Measurements from ENCODE around the gene BBOF1. TPM values are rescaled to one million over a fixed set of nuclear protein-coding genes. Genes with fewer than 3 reads are reported as not detected.
"Not testable (repeated sequence)": the region's sequence is repeated elsewhere in the genome, so short reads cannot be mapped to it uniquely, and the experiment has no call there.

The BBOF1 gene, protein sequence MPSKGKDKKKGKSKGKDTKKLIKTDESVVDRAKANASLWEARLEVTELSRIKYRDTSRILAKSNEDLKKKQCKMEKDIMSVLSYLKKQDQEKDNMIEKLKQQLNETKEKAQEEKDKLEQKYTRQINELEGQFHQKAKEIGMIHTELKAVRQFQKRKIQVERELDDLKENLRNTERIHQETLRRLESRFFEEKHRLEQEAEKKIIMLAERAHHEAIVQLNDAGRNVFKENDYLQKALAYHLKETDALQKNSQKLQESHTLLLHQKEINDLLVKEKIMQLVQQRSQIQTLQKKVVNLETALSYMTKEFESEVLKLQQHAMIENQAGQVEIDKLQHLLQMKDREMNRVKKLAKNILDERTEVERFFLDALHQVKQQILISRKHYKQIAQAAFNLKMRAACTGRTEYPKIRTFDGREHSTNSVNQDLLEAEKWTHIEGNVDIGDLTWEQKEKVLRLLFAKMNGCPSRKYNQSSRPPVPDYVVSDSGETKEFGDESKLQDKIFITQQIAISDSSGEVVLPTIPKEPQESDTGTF
- 10 to 100 TPM in 2 of 10 donors, 1 to 10 TPM in 8; 5.5 to 21.4 (median 8.4) TPM for polyA plus RNA-seq (ENCODE audit: insufficient read length in 10 of 10)
- long read RNA-seq, donor 1: 0 reads
- long read RNA-seq, donor 2: 0 reads
- long read RNA-seq, donor 3: 0 reads
- long read RNA-seq, donor 4, partial matches to known transcripts: 0 of 1 reads
- long read RNA-seq, donor 4, other reads (novel, unspliced or antisense): 0 of 1 reads
- long read RNA-seq, donor 5, partial matches to known transcripts: 0 of 1 reads
- long read RNA-seq, donor 5, other reads (novel, unspliced or antisense): 0 of 1 reads
- long read RNA-seq, donor 6: 0 reads
- long read RNA-seq, donor 7, partial matches to known transcripts: 0 of 1 reads
- long read RNA-seq, donor 7, other reads (novel, unspliced or antisense): 0 of 1 reads
- long read RNA-seq, donor 8, partial matches to known transcripts: 0 of 1 reads
- long read RNA-seq, donor 8, other reads (novel, unspliced or antisense): 0 of 1 reads
- long read RNA-seq, donor 9: 0 reads

DNA sequence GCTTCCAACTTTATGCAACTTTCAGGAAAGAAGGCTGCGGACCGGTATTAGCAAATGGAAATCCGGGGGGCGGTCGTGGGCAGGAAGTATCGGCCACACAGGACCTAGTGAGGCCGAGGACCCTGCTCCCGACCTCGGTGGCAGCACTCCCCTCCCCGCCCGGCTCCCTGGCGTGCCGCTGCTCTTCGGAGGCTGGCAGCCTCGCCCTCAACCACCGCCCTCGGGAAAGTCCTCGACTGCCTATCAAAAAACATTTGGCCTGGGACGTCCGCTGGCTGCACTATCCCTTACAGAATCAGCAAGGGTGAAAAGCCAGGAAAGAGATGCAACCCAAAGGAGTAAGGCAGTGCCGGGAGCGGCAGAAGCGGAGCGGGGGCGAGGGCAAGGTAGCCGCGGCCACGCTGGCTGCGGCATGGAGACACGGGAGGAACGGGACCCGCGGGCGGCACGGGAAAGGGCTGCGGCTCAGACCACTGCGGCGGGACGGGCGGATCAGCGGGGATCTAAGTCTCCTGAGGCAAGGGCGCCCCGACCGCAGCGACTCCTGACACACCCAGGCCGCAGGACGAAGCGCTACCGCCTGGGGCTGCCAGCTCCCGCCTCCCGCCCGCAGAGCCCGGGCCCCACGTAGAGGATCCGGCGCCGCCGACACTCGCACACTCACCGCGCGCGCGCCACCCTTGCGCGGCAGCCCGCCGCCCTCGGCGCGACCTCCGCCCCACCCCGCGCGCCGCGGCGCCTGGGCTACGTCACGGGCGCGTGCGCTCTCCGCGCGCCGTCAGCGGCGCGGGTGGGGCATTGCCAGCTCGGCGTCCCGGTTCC, at the start of gene BBOF1, which contains the start of gene ENTPD5:
Gene BBOF1, plus strand, starts transcription at position 764 of the 822 bp plus-strand sequence. CDS start 130 bp downstream, outside the sequence.
Gene ENTPD5, minus strand, starts transcription at position 703 of the 822 bp plus-strand sequence. CDS start 31,186 bp downstream, outside the sequence.
- peak; percentile 88 to 94 (median 94) for DNase-seq

DNA sequence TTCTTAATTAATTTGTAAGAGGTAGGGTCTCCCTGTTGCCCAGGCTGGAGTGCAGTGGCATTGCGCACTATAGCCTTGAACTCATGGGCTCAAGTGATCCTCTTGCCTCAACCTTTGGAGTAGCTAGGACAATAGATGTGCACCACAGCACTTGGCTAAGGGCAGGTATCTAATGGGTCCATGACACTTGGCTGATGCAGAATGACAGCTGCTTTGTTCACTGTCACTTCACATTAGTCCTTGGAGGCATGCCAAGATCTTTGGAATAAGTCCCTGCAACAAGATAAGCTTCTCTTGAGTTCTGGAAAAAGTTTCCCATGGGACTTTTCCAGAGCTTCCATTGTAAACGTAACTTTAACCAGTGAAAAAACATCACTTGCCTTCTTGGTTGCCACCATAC, 45.7 kb upstream of the BBOF1 start:
- peak; percentile 22 to 42 (median 23) for DNase-seq

DNA sequence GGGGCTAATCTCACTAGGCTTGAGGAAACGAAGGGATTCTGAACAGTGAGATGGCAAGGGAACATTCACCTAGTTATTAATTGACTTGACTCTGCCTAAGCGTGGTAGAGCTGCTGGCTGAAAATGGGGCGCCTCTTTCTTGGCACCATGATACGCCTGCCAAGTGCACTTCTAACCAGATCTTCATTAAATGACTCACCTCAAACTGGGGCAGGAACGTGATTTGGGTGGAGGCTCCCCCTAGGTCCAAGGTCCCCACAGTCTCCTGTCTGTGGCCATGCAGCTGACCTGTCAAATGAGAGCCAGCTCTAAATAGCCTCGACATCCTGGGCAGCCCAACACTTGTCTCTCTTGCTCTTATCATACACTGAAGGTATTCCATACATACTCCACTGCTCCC, 43.0 kb upstream of the BBOF1 start:
- DNase-seq: no peak

DNA sequence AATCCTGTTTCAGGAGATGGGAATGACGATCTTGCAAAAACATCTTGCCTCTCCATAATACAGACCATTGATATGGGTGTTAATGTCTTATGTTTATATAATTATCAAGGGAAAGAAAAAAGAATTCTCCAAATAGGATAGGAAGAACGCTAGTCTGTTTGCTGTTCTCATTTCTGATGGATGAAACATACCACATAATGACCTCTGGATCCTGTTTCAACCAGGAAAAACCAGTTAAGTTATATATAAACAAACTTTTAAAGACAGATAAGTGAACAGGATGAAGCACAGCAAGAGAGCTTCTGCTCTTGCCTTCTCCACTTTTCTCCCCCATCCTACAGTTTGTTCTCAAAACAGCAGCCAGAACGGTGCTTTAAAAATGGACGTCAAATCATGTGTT, 41.3 kb upstream of the BBOF1 start:
- no peak for DNase-seq

DNA sequence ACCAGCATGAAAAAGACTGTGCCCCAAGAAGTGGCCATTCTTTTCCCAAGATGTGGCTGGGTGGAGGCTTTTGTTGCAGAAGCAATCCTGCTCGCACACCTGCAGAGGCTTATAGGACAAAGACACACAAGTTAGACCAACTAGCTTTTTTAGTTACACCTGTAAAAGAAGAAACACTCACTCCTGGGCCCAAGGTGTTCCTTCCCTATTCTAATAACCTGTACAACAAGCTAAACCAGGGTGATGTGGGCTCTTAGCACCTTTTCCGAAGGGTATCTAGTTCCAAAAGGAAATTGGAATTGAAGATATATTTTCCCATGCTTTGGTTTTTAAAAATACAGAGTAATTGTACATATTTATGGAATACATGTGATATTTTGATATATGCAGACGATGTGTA, 31.1 kb upstream of the BBOF1 start:
- DNase-seq: no peak

DNA sequence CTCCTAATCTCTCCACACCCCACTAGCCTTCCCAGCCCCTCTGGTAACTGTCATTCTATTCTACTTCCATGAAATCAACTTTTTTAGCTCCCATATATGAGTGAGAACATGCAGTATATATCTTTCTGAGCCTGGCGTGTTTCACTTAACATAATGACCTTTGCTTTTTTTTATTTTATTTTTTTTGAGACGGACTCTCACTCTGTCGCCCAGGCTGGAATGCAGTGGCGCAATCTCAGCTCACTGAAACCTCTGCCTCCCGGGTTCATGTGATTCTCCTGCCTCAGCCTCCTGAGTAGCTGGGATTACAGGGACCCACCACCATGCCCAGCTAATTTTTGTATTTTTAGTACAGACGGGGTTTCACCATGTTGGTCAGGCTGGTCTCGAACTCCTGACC, 30.5 kb upstream of the BBOF1 start:
- DNase-seq: not testable (repeated sequence)

DNA sequence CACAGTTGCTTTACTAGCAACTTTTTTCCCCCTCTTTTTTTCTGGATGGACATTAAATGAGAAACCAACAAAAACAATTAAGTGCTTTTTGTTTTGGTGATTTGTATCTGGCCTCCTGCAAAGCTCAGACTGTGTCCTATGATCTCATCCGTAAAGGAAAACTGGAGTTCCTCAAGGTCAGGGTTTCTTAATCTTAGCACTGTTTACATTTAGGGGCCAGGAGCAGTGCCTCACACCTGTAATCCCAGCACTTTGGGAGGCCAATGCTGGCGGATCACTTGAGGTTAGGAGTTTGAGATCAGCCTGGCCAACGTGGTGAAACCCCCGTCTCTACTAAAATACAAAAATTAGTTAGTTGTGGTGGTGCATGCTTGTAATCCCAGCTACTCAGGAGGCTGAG, 28.1 kb upstream of the BBOF1 start:
- DNase-seq: no peak

DNA sequence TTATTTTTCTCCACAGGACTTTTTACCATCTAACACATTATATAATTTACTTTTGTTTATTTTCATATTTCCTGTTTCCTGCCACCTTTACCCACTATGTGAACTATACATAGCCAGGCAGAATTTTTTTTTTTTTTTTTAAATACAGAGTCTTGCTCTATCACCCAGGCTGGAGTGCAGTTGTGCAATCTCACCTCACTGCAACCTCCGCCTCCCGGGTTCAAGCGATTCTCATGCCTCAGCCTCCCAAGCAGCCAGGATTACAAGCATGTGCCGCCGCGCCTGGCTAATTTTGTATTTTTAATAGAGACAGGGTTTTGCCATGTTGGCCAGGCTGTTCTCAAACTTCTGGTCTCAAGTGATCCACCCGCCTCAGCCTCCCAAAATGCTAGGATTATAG, 24.2 kb upstream of the BBOF1 start:
- not testable (repeated sequence) for DNase-seq

DNA sequence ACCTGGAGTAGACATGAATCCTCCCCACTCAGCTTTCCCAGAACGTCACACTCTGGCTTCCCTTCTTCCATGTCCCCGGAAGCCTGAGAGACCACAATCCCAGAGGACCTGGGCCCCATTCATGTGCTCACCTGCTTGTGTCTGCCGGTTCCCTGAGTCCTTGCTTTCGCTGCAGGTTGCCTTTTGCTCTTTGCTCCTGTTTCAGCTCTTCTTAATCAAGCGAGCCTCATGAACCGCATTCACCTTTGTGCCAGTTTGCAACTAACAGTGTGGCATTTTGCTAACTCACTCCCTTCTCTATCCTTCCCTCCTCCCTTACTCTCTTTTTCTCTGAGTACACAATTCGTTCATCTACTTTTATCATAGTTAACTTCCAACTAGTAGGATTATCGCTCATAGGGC, 23.2 kb upstream of the BBOF1 start:
- DNase-seq: no peak

DNA sequence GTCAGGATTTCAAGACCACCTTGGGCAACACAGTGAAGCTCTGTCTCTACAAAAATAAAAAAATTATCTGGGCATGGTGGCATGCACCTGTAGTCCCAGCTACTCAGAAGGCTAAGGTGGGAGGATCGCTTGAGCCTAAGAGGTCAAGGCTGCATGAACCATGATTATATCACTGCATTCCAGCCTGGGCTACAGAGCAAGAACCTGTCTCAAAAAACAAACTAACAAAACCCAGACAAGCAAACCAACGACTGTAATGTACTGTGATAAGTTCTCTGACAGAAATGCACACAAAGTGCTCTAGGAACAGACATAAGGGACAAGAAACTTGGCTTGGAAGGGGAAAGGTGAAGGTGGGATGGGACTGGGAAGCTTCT, 22.4 kb upstream of the BBOF1 start:
- DNase-seq: no peak

DNA sequence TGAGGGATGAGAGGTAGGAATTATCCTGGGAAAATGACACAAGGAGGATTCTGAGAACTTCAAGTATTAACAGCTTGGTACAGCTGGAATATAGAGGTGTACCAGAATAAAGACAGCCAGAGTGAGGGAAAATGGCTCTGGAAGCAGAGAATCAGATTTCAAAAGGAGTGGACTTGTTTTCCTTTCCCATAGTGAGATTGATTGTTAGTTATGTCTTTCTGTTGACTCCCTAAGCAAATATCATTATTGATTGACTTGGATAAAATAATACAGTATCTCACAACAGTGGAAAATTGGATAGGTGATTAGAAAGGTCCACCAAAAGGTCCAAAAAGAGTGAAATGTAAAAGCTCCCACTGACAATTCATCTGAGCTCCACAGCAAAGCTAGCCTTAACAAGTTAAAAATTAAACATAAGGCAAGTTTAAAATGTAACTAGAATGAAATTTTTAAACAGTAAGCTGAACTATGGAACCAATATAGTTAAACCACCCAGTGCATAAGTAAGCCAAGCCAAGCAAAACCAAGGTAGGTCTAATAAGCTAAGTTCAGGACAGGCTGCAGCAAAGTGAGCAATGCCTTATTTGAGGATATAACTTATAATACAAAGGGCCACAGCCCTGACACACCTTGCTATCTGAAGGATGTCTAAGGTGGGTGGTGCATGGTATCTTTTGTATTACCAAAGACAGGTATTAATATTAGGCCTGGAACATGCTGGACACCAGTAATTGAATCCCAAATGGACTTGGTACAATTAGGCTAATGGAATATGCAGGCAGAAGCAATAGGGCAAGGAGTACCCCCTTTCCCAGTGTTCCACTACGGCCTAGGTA, 21.8 kb upstream of the BBOF1 start:
- DNase-seq: no peak

DNA sequence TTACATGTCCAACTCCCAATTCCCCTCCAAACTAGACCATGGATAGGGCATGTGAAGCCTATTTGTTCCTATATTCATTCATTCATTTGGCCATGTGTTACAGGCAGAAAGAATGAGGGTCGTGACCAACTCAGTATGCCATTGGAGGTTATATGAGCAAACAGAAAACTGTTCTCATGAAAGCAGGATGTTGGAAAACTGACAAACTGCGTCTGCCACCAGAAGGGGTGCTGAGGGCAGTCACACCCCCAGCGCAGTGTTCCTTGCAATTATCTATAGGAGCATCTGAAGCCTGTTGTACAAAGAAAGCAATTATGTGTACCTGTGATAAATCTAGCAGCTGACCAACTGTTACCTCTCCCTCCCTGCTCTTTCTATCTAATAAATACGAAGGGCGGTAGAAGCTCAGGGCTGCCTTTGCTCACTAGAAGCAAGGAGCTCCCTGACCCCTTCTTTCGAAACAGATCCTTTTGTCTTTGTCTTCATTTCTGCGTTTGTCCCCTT, 21.2 kb upstream of the BBOF1 start:
- no peak for DNase-seq

DNA sequence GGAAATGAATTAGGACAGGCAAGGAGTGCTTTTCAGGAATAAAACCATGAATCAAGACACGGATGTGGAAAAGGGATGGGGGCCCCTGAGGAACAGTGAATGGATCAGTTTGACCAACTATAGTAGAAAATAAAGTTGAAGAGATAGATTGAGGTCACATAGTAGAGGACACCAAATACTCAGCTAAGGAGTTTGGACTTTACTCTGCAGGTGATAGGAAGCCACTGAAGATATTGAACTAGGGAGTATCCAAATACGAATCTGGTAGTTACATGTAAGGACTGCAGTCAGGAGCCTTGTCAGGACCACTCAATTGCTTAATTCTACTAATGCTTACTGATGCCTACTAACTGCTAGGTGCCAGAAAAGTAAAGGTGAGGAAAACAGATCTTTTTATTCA, 20.4 kb upstream of the BBOF1 start:
- no peak for DNase-seq

DNA sequence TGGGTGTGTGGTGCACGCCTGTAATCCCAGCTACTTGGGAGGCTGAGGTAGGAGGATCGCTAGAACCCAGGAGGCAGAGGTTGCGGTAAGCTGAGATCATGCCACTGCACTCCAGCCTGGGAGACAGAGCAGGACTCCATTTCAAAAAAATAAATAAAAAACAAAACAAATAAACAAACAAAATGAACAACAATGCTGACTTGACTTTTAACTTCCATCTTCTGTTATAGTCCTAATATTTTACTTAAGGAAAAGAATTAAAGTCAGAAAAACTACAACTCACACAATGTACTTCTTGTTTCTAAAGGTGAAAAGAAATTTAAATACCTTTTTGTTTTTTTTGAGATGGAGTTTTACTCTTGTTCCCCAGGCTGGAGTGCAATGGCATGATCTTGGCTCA, 13.5 kb upstream of the BBOF1 start:
- not testable (repeated sequence) for DNase-seq

DNA sequence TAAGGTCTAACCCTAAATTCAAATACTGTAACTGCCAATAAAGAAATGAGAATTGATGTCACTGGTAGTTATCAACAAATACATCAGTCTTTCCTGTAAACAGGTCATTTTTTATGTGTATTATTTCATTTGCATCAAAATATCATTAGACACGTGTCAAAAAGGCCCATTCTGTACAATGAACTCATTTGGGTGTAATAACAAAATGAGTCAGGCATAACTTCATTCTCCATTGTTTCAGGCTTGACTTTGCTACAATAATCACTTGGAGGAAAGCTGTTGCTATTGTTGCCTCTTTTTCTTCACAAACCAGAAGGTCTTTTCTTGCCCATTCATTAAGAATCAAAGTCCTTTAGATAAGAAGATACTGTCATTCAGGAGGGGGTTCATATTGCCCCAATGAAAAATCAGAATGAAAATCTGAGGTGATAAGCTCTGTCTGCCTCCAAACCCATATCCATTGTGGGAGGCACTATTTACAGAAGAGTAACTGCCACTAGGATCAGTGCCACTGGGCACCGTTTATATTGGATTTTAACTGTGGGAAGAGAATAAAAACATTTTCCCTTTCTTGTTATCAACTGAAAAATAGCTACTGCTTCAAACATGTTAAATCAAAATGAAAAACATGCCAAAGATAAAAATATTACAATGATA, 10.2 kb upstream of the BBOF1 start:
- DNase-seq: no peak

DNA sequence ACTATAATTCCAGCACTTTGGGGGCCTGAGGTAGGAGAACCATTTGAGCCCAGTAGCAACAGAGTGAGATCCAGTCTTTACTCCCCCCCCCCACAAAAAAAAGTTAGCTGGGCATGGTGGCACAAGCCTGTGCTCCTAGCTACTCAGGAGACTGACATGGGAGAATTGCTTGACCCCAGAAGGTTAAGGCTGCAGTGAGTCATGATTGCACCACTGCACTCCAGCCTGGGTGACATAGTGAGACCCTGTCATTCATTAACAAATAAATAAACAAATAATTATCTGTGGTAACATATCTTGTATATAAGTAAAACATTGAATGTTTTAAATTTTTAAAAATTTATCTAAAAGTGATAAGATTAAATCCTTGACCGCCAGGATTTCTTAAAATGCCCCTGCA, 4.8 kb upstream of the BBOF1 start:
- no peak for DNase-seq

DNA sequence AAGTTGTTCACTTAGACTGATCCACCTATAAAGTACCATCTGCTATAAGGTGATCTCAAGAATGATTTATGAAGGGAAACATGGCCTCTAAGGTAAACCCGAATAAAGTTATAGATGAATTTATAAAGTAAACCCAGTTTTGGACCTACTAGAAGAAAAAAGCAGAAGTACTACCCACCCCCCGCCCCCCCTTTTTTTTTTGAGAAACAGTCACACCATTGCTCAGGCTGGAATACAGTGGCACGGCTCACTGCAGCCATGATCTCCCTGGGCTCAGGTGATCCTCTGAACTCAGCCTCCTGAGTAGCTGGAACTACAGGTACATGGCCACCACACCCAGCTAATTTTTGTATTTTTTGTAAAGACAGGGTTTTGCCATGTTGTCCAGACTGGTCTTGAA, 4.0 kb upstream of the BBOF1 start:
- no peak for DNase-seq

DNA sequence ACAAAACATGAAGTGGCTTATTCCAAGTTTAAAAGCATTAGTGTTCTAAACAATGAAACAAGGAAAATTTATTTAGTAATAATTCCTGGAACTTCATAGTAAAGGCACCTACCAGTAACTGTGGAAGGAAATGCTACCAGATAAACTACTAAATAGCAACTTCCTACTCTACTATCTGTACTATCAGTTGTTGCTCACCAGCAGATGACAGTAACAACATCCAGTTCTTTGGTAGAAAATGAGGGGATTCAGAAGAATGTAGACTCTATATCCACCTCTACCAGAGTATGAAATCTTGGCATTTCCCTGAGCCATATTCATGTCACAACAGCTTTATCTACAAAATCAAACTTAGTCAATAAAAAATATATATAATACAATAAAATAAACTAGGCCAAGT, 3.2 kb upstream of the BBOF1 start:
- DNase-seq: no peak

DNA sequence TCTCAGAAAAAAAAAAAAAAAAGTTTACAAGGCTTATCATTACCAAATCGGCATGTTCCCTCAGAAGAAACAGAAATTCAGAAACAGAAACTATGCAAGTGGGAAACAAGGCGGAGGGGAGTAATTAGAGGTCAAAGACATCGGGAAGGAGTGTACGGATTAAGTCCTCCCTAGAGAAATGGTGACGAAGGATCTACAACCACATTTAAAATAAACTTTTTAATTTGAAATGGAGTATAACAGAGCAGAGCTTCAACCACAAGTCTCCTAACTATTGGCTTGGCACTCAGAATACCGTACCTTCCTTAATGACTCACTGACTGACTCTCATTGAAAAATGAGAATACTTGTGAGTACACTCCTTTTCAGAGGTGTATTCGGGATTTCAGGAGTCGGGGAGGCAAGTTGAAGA, 969 bp upstream of the BBOF1 start:
- DNase-seq: peak in 1 of 3 donors; percentile 41

All from muscle of back (tissue), 13 donors.